Testis (tissue), 3 donors: ENCODE data around the gene EPB41. TPM values are rescaled to one million over a fixed set of nuclear protein-coding genes. Genes with fewer than 3 reads are reported as not detected.

Source experiments
- DNase-seq: peaks from one replicate; pipeline ENCODE4 v3.0.0-alpha.2; 2019
- H3K27ac ChIP-seq, 2 donors: fragments of 200-600 bp; sonication (generic); one replicate each; pipeline ENCODE4 v1.5.1; 2019
- H3K27me3 ChIP-seq: fragments of 200-600 bp; sonication (generic); one replicate; pipeline ENCODE4 v1.5.1; 2019
- H3K36me3 ChIP-seq: fragments of 200-600 bp; sonication (generic); one replicate; pipeline ENCODE4 v1.5.1; 2017; ENCODE audit warnings: low read depth; ENCODE audit errors: missing control alignments
- H3K4me1 ChIP-seq: fragments of 200-600 bp; sonication (generic); one replicate; pipeline ENCODE4 v1.5.1; 2019
- H3K4me3 ChIP-seq, 2 donors: fragments of 200-600 bp; sonication (generic); one replicate each; pipeline ENCODE4 v1.5.1; 2017 to 2019
- H3K9me3 ChIP-seq: fragments of 200-600 bp; sonication (generic); one replicate; pipeline ENCODE4 v1.5.1; 2017
- POLR2A ChIP-seq: fragments of 450-650 bp; IDR thresholded peaks from one replicate; pipeline ENCODE4 v1.6.1; 2017; ENCODE audit warnings: antibody characterized with exemption, mild to moderate bottlenecking, moderate library complexity
- WGBS, 2 donors: methylation state at CpG; one replicate each; pipeline ENCODE4 v1.1.5; 2018; 5-methylcytosine and 5-hydroxymethylcytosine counted together
- intact Hi-C: fragments of 100-400 bp; cut with DNase I; formaldehyde crosslinking; loops from one replicate; pipeline ENCODE4 v1.15.1; 2023; ENCODE audit warnings: low total_unique reads
- polyA plus RNA-seq: library from polyadenylated mRNA; stranded (reverse); fragments of 350-450 nt; fragmentation: Illumina TruSeq; extraction: RNeasy Lipid Tissue Mini Kit (QIAGEN cat#74804); gene quantifications from one replicate; pipeline ENCODE4 v1.2.3, GENCODE V29; 2014; ENCODE audit warnings: low read depth, low replicate concordance; ENCODE audit not compliant: insufficient read depth
- total RNA-seq, 2 donors: library from RNA; depleted of rRNA; stranded (reverse); fragments of >200 nt; gene quantifications; one replicate each; pipeline ENCODE4 v1.2.3, GENCODE V29; 2016
- TF ChIP-seq, protein P1 (sequence below), 3 experiments: fragments of 450-650 bp in 2 of 3; fragments of 200-600 bp in 1 of 3; sonication (generic) in 1 of 3; IDR thresholded peaks; one replicate each; pipeline ENCODE4 v1.5.1; 2016 to 2019; ENCODE audit warnings: antibody characterized with exemption in 3 of 3, mild to moderate bottlenecking in 2 of 3, moderate library complexity in 1 of 3

EPB41 gene
- total and polyA plus RNA-seq, 3 donors from 2014 or later: 23.5 to 66.5 (median 46.6) TPM

DNA sequence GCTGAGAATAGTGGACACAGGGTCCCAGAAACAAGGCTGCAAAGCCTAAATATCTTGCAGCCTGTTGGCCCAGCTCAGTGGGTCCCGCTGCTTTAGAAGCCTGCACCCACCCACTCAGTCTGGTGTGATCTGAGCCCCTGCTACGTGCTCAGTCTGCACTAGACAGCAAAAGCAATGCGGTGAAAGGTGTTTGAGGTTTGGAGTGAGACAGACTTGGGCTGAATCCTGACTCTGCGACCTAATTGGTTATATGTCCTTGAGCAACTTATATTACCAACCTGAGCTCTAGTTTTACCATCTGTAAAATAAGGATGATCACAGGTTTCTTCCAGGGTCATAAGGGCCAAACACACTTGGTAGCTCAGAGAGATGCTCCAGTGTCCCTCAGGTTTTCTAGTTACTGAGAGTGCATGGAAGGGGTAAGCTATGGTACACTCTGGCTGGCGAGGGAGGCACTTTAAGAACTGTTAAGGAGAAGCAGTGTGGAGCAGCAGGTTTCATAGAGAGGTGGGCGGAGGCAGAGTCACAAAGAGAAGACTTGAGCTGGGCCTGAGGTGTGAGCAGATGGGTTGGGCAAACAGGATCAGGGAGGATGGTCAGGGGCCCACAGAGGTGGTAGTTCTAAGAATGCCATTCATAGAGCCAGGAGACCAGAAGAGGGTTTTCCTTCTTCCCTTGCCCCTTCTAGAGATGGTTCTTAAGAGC is 199.2 kb downstream of the EPB41 start:
- TF ChIP-seq, protein P1, sequence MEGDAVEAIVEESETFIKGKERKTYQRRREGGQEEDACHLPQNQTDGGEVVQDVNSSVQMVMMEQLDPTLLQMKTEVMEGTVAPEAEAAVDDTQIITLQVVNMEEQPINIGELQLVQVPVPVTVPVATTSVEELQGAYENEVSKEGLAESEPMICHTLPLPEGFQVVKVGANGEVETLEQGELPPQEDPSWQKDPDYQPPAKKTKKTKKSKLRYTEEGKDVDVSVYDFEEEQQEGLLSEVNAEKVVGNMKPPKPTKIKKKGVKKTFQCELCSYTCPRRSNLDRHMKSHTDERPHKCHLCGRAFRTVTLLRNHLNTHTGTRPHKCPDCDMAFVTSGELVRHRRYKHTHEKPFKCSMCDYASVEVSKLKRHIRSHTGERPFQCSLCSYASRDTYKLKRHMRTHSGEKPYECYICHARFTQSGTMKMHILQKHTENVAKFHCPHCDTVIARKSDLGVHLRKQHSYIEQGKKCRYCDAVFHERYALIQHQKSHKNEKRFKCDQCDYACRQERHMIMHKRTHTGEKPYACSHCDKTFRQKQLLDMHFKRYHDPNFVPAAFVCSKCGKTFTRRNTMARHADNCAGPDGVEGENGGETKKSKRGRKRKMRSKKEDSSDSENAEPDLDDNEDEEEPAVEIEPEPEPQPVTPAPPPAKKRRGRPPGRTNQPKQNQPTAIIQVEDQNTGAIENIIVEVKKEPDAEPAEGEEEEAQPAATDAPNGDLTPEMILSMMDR (IDR thresholded peaks at IDR 0.05): no peak
- no peak for TF ChIP-seq POLR2A
- intact Hi-C loops: no loop called here
- 58 to 76% methylated on average over 6 of the region's 6 CpGs for WGBS, 2 donors
- H3K4me3 ChIP-seq: no peak overlapping the region
- no peak for DNase-seq
- H3K36me3 ChIP-seq: no peaks in the 10 kb centered on the region
- peaks cover 10% of the 10 kb centered on the region for H3K4me1 ChIP-seq
- H3K9me3 ChIP-seq: no peaks in the 10 kb centered on the region
- no peak overlapping the region for H3K27ac ChIP-seq
- H3K27me3 ChIP-seq: no peaks in the 10 kb centered on the region

DNA sequence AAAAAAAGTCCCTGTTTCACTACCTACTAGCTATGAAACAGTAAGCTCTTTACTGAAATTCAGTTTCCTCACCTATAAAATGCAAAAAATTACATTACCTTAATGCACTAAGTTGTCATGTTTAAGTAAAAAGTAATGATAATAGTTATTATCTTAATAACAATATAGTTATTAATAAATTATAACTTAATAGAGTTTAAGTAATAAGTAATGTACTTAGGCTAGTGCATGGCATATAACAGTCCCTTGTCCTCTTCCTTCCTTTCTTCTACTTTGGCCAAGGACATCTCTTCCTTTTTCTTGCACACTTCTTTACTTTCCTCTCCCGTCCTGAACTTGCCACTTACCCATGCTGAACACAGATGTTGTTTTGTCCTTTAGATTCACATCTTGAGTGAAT is 200.3 kb downstream of the EPB41 start:
- Histone ChIP-seq H3K36me3 (no peaks in the 10 kb centered on the region), H3K27me3 (no peaks in the 10 kb centered on the region), H3K27ac (no peak overlapping the region), H3K4me3 (no peak overlapping the region), H3K4me1 (peaks cover 10% of the 10 kb centered on the region), H3K9me3 (no peaks in the 10 kb centered on the region)
- intact Hi-C loops: no loop called here
- no peak for TF ChIP-seq POLR2A
- TF ChIP-seq, protein P1 (IDR thresholded peaks at IDR 0.05): no peak
- no peak for DNase-seq
- 79 to 90% methylated on average over 1 of the region's 1 CpG for WGBS, 2 donors

DNA sequence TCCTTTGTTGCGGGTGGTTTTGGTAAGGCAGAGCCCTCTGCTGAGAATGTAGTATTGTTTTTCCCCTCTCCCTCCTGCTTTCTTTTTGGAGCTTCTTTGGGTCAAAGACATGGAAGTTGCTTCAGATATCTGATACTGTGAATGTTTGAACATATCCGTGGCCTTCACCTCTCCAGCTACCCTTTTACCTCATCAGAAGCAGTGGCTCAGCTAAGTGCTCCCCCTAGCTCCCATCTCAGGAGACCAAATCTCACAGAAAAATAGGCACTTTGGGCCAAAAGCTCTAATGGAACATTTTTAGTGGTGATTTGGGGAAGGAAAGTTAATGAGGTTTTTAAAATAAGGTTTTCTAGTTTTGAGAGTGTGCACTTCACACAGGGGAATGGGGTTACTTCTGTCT is 203.0 kb downstream of the EPB41 start:
- peak; percentile 61 for DNase-seq
- no peaks in the 10 kb centered on the region for H3K9me3 ChIP-seq
- TF ChIP-seq POLR2A: no peak
- TF ChIP-seq, protein P1 (IDR thresholded peaks at IDR 0.05): peak; percentile 15 to 28 (median 16)
- peaks cover 14% of the 10 kb centered on the region for H3K4me1 ChIP-seq
- intact Hi-C loops: no loop called here
- no peaks in the 10 kb centered on the region for H3K36me3 ChIP-seq
- H3K27ac ChIP-seq: no peak overlapping the region
- H3K27me3 ChIP-seq: no peaks in the 10 kb centered on the region
- H3K4me3 ChIP-seq: no peak overlapping the region
- WGBS, 2 donors: 48 to 49% methylated on average over 2 of the region's 2 CpGs

DNA sequence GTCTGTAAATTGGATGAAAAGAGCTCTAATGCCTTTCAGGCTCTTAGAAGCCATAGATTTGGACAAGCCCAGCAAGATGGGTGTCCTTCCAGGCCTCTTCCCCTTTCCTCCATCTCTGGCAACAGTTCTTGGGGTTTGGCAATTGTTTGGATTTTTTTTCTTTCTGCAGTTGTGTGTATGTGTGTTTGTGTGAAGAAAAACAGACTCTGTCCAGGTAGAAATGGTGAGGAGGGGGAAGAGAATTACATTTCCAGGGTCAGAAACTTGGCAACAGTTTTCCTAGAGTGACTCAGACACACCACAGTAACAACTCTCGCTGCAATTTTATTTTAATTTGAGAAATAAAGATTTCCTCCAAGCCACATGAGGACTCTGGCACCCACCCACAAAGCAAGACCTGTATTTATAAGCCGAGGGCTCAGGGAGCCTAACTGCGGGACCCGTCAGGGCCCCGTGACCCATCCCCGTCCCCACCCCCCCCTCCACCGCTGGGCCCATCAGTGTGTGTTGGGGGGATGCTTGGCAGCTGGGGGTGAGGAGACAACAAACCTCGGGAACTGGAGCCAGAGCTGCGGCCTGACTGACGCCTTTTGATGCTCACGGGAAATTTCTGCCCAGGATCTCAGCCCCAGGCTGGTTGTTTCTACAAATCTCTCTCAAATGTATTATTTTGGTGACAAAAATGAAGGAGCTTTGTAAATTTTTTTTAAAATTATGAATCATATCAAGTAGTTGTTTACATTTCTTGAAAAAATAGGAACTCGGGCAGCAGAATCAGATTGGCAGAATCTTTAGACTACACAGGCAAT is 205.0 kb downstream of the EPB41 start:
- Histone ChIP-seq H3K4me3 (no peak overlapping the region), H3K4me1 (peaks cover 14% of the 10 kb centered on the region), H3K9me3 (no peaks in the 10 kb centered on the region), H3K27me3 (no peaks in the 10 kb centered on the region), H3K36me3 (no peaks in the 10 kb centered on the region), H3K27ac (no peak overlapping the region)
- no peak for TF ChIP-seq POLR2A
- TF ChIP-seq, protein P1 (IDR thresholded peaks at IDR 0.05): no peak
- intact Hi-C loops: no loop called here
- DNase-seq: no peak
- WGBS, 2 donors: 80 to 89% methylated on average over 12 of the region's 12 CpGs
